H1 (cell line): ENCODE measurements around the gene NDUFAF8.

Experiments used
- CBX5 ChIP-seq: fragments of 300-800, 300-1000 bp; sonication (generic); IDR thresholded peaks from 2 replicates; pipeline ENCODE4 v1.7.1; 2016; ENCODE audit warnings: antibody characterized with exemption, low read length, low read depth
- CHD2 ChIP-seq: IDR thresholded peaks from 2 replicates; pipeline ENCODE4 v1.6.1; 2012; ENCODE audit warnings: low read length, improper control_type of control experiment
- CTCF ChIP-seq, 3 experiments: IDR thresholded peaks; 1 replicate in 2 of 3; 2 replicates in 1 of 3; pipeline versions ENCODE4 v1.5.1 to v1.6.1; 2011; ENCODE audit warnings: low read length in 3 of 3, mild to moderate bottlenecking in 3 of 3, inconsistent platforms in 2 of 3, low read depth in 1 of 3, moderate library complexity in 1 of 3; ENCODE audit not compliant: insufficient read depth in 1 of 3; ENCODE audit errors: control extremely low read depth in 1 of 3
- EZH2 ChIP-seq: fragments of 200-600 bp; sonication (generic); IDR thresholded peaks from 2 replicates; pipeline ENCODE4 v1.7.1; 2012; ENCODE audit warnings: low read depth, mild to moderate bottlenecking, moderate library complexity, low read length, inconsistent platforms; ENCODE audit not compliant: severe bottlenecking
- HDAC6 ChIP-seq: IDR thresholded peaks from one replicate; pipeline ENCODE4 v1.7.1; 2012; ENCODE audit warnings: low read depth, mild to moderate bottlenecking, inconsistent platforms, low read length, moderate library complexity
- KDM4A ChIP-seq: IDR thresholded peaks from one replicate; pipeline ENCODE4 v1.7.1; 2012; ENCODE audit warnings: low read depth, mild to moderate bottlenecking, moderate library complexity, low read length, inconsistent platforms; ENCODE audit not compliant: severe bottlenecking
- KDM5A ChIP-seq: fragments of 200-600 bp; IDR thresholded peaks from 2 replicates; pipeline ENCODE4 v1.7.1; 2012; ENCODE audit warnings: mild to moderate bottlenecking, low read length, inconsistent platforms, mixed read lengths
- TEAD4 ChIP-seq: IDR thresholded peaks from 2 replicates; pipeline ENCODE4 v1.6.1; 2012; ENCODE audit warnings: low read depth, low read length, inconsistent platforms, mixed read lengths

- TF ChIP-seq CBX5 (no peak), KDM4A (no peak), EZH2 (no peak), CTCF (IDR thresholded peaks at IDR 0.05; ENCODE audit: control extremely low read depth in 1 of 3, insufficient read depth in 1 of 3, low read depth in 1 of 3, low read length in 3 of 3) (no peak), HDAC6 (no peak), CHD2 (no peak), KDM5A (no peak), TEAD4 (no peak)
These were observed 33.5 kb downstream of the NDUFAF8 start for GRCh38 chr17:81272616-81273015.
